Left ventricle myocardium inferior (tissue), 1 donor: ENCODE results near the gene MICAL3. TPM values are rescaled to one million over a fixed set of nuclear protein-coding genes. Genes with fewer than 3 reads are reported as not detected.

Experiments used
- DNase-seq: peaks from one replicate; pipeline ENCODE4 v3.0.0-alpha.2; 2020
- H3K27ac ChIP-seq: fragments of 200-600 bp; replicated peaks from 2 replicates; pipeline ENCODE4 v1.8.0; 2021
- H3K27me3 ChIP-seq: fragments of 200-600 bp; 2 replicates; pipeline ENCODE4 v1.8.0; 2021; ENCODE audit warnings: low read depth
- H3K36me3 ChIP-seq: fragments of 200-600 bp; 2 replicates; pipeline ENCODE4 v1.8.0; 2021
- H3K4me1 ChIP-seq: fragments of 200-600 bp; 2 replicates; pipeline ENCODE4 v1.8.0; 2021
- H3K4me3 ChIP-seq: fragments of 200-600 bp; 2 replicates; pipeline ENCODE4 v1.8.0; 2021; ENCODE audit warnings: mild to moderate bottlenecking, moderate library complexity
- H3K9me3 ChIP-seq: fragments of 200-600 bp; replicated peaks from 2 replicates; pipeline ENCODE4 v1.8.0; 2021
- intact Hi-C: fragments of 100-400 bp; cut with micrococcal nuclease; formaldehyde crosslinking; loops from one replicate; pipeline ENCODE4 v1.11.0; 2022
- total RNA-seq: library from RNA; stranded (reverse); fragmentation: NEBNext Ultra II Directional; extraction: Animal tissue kit (Norgen Biotek cat#: 25700); gene quantifications from one replicate; pipeline ENCODE4 v1.2.1, GENCODE V29; 2021
- TF ChIP-seq, protein P1 (sequence below): fragments of 200-600 bp; IDR thresholded peaks from 2 replicates; pipeline ENCODE4 v1.8.0; 2021; ENCODE audit warnings: antibody characterized with exemption, mild to moderate bottlenecking, borderline replicate concordance
- donor health status: DM: no; HTN: yes; CAD: no; lungs with severe emphysema.

MICAL3 gene
- total RNA-seq, 1 donor from 2014 or later, result 92.5 TPM

GRCh38 chr22:17945888-17946648 lies 78.3 kb downstream of the MICAL3 start:
- H3K27ac ChIP-seq, result peak overlapping the region; percentile 85
- H3K36me3 ChIP-seq, result no peaks in the 10 kb centered on the region
- intact Hi-C loops, result no loop called here
- no peaks in the 10 kb centered on the region for H3K27me3 ChIP-seq
- no peak for DNase-seq
- peak overlapping the region; percentile 1 for H3K4me3 ChIP-seq
- peaks cover 100% of the 10 kb centered on the region for H3K4me1 ChIP-seq
- H3K9me3 ChIP-seq, result no peaks in the 10 kb centered on the region
- TF ChIP-seq, protein P1, sequence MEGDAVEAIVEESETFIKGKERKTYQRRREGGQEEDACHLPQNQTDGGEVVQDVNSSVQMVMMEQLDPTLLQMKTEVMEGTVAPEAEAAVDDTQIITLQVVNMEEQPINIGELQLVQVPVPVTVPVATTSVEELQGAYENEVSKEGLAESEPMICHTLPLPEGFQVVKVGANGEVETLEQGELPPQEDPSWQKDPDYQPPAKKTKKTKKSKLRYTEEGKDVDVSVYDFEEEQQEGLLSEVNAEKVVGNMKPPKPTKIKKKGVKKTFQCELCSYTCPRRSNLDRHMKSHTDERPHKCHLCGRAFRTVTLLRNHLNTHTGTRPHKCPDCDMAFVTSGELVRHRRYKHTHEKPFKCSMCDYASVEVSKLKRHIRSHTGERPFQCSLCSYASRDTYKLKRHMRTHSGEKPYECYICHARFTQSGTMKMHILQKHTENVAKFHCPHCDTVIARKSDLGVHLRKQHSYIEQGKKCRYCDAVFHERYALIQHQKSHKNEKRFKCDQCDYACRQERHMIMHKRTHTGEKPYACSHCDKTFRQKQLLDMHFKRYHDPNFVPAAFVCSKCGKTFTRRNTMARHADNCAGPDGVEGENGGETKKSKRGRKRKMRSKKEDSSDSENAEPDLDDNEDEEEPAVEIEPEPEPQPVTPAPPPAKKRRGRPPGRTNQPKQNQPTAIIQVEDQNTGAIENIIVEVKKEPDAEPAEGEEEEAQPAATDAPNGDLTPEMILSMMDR, result no peak

DNA sequence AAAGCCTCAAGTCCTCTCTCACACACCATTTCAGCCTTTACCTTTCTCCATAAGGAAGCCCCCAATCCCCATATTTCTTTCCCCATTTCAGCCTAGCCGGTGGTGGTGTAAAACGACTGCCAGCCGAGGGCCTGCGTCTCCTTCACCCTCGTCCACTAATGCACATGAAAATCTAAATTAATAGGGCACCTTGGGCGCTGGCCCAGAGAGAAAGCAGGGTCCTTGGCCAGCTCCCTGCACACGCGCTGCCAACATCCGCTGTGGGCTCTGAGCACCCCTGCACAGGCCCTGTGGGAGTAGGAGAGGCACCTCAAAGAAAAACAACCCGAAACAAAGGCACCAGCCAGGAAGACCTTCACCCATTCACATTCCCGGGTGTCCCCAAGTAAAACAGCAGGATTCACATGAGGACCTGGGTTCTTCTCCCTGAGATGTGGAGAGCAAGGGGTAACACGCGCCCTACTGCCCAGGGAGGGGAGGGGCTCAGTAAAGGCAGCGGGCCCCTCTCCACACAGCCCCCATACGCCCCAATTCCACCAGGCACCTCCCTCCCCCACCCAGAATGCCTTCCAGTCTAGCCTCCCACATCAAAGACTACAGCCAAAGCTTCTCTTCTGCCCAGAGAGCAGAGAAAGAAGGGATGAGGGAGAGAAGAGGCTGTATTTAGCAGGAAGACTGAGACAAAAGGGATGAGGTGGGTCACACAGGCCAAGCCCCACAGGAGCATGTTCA lies 79.0 kb downstream of the MICAL3 start:
- intact Hi-C loops, result no loop called here
- H3K27ac ChIP-seq, result peak overlapping the region; percentile 85

DNA sequence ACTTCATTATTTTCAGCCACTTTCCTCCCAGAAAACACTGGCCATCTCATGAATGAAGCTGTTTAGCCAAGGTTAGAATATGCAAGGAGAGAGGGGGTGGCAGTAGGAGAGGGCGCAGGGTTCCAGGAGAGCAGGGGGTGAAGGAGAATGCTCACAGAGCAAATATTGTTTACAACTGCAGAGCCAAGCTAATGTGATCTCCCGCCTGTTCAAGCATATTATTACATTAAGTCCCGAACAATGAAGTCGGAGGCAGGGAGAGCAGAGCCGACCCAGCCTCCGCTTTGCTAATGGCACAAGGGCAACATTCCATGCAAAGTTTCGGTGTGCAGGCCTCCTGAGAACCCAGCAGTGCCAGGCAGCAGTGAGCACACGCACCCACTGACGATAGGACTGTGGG lies 80.1 kb downstream of the MICAL3 start:
- DNase-seq, result no peak
- H3K4me1 ChIP-seq, result peaks cover 100% of the 10 kb centered on the region
- no peaks in the 10 kb centered on the region for H3K9me3 ChIP-seq
- H3K36me3 ChIP-seq, result no peaks in the 10 kb centered on the region
- intact Hi-C loops, result no loop called here
- H3K4me3 ChIP-seq, result no peak overlapping the region
- peak overlapping the region; percentile 85 for H3K27ac ChIP-seq
- H3K27me3 ChIP-seq, result no peaks in the 10 kb centered on the region
- TF ChIP-seq, protein P1, result no peak

More for the DNA sequence above, 79.0 kb downstream of the MICAL3 start:
- TF ChIP-seq, protein P1, result no peak
- peak overlapping the region; percentile 1 for H3K4me3 ChIP-seq
- no peaks in the 10 kb centered on the region for H3K36me3 ChIP-seq
- peaks cover 100% of the 10 kb centered on the region for H3K4me1 ChIP-seq
- no peaks in the 10 kb centered on the region for H3K27me3 ChIP-seq
- H3K9me3 ChIP-seq, result no peaks in the 10 kb centered on the region
- DNase-seq, result no peak

DNA sequence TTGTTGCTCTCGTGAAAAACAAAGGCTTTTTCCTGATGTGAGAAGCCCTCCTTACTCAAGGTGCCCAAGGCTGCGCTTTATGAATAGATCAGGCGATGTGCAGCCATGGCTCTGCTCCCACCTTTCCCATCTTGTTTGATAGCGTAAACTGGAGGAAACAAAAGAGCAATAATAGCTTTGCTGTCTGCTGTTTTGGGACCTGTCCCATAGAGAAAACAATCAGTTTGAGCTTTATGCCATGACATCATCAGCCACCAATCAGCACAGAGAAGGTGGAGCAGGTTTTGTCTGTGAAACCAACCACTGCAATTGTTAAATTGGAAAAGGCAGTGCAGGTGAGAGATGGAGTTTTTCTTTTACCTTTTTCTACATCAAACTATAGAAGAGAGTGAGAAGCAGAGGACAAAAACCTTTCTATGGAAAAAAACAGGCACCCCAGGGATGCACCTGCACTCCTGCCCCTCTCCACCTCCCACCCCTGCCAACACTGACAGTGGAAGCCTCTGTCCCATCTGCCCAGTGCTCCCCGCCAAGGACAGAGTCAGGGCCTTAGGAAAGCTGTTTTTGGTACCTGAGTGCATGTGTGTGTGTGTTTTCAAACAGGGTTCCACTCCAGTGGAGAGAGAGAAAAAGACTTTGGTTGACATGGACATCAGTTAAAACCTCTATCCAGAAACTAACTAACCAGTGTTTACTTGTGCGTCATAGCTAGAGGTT lies 80.7 kb downstream of the MICAL3 start:
- H3K4me1 ChIP-seq, result peaks cover 100% of the 10 kb centered on the region
- no peaks in the 10 kb centered on the region for H3K36me3 ChIP-seq
- no peaks in the 10 kb centered on the region for H3K9me3 ChIP-seq
- no peak overlapping the region for H3K4me3 ChIP-seq
- no peak for DNase-seq
- peak overlapping the region; percentile 85 for H3K27ac ChIP-seq
- TF ChIP-seq, protein P1, result no peak
- no peaks in the 10 kb centered on the region for H3K27me3 ChIP-seq
- intact Hi-C loops, result no loop called here

GRCh38 chr22:17942721-17943120 lies 81.6 kb downstream of the MICAL3 start:
- DNase-seq, result no peak
- Histone ChIP-seq H3K4me1 (peaks cover 100% of the 10 kb centered on the region), H3K27me3 (no peaks in the 10 kb centered on the region), H3K4me3 (no peak overlapping the region), H3K36me3 (no peaks in the 10 kb centered on the region), H3K9me3 (no peaks in the 10 kb centered on the region), H3K27ac (peak overlapping the region; percentile 85)
- intact Hi-C loops, result no loop called here
- TF ChIP-seq, protein P1, result no peak
